Activated T-helper 1 cell treated with Interleukin-2 at 50 U/mL for 16 hours (primary cell): ENCODE data around the gene ADCY3.
A peak's percentile ranks its signal among the peaks of the same experiment; 100 is the strongest.

ENCODE experiments used
- DNase-seq: peaks from one replicate; pipeline ENCODE4 v3.0.0-alpha.2; 2020; ENCODE audit warnings: low read depth

ADCY3 gene

GRCh38 chr2:24830351-24830750 is 89.7 kb downstream of the ADCY3 start:
- DNase-seq = no peak

DNA sequence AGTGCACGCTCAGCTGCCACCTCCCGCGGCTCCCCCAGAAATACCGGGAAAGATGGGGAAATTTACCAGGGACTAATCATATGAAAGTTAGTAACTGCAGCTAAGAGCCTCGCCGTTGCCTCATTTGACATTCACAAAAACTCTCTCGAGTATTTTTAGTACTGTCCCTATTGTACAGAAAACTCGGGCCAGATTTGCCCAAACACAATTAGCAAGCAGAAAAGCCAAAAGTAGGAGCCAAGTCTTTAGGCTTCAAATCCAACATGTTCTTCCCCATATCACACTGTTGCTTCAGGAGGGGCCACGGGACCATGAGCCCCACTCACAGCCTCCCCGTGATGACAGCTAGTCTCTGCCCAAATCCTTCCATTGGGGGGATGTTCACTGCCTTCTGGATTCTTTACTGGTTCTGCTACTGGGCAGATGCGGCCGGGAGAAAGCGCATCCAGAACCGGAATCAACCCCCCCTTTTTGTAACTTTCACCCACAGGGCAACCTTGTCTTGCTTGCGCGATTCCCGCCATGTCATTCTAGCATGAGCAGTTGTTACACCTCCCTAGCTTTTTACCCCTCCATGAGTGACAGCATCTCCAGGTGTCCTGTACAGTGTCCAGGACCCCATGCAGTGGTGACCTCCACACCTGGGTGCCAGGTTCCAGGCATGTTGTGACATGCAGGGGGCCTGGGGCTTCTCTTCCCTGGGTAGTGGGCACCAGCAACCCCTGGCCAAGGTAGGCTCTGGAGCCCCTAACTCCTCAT is 91.6 kb downstream of the ADCY3 start:
- no peak for DNase-seq

DNA sequence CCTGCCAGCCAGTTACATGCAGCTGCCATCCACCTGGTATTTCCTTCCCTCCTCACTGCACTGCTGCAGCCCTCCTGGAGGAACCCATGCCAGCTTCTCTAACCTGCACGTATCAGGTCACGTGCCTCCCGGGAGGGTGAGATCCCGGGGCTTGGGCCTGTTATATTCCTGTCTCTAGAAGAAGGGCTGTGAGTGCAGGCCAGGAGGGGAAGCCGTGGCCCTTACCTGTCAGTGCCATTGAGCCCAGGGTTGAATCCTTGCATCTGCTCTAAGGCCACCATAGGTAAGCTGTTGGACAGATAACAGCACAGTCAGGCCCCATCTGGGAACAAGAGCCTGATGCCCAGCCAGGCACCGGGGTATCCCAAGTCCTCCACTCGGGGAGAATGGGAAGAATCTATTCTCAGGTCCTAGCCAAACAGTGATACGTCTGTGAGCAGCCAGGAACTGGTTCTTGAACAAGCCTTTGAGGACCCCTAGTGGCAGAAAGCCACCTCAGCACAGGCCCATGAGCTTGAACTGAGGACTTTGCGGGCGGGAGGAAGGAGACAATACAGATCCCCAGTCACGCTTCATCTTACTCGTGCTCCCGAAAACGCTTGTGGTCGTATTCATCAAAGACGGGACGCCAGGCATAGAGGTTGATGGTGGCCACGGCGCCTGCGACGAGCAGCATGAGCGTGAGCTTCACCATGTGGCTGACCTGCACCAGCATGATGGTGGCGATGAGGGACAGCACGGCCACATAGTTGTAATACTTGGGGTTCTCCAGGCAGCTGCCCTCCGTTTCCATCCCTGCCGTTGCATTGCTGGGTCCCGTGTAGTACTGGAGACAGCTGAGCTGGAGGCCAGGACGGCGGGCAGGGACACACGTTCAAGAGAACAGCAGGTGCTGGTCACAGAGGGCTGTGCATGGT is 92.5 kb downstream of the ADCY3 start:
- peak; percentile 46 for DNase-seq

DNA sequence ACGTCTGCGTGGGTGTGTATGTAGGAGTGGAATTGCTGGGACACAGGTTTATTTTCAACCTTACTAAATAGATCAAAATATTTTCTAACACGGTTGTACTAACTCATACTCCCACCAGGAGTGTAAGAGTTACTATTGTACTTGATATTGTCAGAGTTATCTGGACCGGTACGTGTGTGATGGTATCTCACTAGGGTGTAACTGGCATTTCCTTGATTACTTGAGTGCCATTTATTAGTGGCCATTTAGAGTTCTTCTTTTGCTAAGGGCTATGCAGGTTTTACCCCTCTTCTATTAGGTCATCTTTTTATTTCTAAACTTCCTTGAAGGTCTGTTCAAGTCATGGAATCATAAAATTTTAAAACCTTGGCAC is 93.3 kb downstream of the ADCY3 start:
- DNase-seq = no peak

- DNase-seq = no peak
These were observed 93.9 kb downstream of the ADCY3 start for GRCh38 chr2:24825883-24826772.

DNA sequence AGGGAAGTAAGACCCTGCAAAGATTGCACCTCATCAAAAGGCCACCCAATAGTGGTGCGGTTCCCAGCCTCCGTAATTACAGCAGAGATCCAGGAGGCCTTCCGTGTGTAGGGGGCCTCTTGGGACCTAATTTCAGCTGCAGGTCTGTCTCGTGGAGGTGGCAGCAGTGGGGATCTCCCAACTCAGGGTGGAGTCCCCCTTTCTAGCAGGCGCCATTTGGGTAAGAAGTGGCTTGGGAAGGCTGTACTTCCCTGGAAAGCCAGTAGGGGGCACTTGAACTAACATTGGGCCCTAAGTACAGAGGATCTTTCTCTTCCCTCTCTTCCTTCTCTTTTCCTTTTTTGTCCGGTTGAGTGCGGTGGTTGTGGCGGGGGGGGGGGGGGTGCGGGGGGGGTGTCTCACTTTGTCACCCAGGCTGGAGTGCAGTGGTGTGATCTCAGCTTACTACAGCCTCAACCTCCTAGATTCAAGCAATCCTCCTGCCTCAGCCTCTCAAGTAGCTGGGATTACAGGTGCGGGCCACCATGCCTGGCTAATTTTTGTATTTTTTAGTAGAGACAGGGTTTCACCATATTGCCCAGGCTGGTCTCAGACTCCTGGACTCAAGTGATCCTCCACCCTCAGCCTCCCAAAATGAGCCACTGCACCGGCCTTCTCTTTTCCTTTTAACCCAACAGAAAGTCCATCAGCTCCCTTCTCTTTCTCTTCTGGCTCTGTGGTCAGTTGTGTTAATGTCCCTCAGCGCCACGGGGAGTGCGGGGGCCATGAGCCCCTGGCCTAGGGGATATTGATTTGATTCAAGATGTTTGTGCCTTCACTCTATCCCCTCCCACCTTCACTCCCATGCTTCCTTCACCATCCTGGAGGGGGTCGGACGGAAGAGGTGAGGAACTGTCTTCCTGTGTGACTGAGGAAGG is 94.8 kb downstream of the ADCY3 start:
- no peak for DNase-seq

- no peak for DNase-seq
These were observed 95.9 kb downstream of the ADCY3 start for GRCh38 chr2:24824071-24824588.

DNA sequence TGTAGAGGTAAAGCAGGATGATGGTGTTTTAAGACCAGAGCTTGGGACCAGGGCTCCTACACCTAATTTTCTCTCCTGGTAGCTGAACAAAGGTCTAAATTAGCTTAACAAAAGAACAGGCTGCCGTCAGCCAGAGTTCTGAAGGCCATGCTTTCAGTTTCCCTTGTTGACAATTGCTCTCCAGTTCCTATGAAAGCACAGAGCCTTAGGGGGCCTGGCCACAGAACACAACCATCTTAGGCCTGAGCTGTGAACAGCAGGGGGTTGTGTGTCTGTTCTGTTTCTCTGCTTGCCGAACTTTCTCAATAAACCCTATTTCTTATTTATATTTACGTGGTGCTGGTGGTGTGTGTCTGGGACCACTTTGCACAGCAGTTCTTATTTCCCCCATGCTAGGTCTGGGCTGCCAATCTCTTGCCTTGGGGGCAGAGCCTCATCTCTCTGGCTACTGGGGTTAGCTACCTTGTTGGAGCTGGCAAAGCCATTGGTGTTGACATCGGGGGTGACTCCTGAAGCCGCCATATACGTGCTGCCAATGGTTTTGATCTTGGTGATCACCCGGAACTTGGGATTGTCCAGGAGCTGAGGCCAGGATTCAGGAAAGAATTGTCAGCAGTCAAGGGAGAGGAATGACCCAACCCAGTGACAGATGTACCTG is 97.9 kb downstream of the ADCY3 start:
- DNase-seq = no peak

GRCh38 chr2:24821433-24821891 is 98.6 kb downstream of the ADCY3 start:
- DNase-seq = no peak

DNA sequence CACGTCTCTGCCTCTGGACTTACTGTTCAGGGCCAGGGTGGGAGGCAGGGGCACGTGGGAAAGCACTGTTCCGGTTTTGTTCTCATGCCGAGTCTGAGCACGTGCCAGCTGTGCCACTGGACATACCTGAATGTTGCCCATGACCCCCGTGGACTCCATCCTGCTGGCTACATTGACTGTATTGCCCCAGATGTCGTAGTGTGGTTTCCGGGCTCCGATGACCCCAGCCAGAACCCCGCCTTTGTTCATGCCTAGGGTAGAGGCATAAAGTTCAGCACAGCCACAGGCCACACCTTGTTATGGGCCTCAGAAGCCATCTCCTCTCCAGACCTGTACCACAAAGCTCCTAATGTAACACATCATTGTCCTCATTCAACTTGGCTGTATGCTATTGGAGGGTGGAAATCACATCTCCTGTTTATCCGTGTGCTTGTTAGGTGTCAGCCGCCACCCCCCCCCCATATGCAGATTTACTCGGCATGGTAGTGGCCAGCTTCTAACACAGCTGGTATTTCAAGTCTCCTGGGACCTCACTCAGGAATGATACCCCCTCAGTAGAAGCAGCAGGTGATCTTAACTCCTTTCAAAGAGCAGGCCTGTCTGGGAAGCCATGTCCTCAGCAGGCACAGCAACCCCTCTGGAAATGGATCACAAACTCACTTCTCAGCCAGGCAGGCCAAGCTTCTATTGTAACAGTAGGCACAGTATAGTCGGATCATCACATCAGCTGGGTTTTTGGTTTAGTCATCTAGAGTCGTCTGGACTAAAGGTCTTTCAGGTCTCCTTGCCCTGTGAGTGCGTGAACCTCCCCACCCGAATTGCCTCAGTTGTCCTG is 99.2 kb downstream of the ADCY3 start:
- no peak for DNase-seq

DNA sequence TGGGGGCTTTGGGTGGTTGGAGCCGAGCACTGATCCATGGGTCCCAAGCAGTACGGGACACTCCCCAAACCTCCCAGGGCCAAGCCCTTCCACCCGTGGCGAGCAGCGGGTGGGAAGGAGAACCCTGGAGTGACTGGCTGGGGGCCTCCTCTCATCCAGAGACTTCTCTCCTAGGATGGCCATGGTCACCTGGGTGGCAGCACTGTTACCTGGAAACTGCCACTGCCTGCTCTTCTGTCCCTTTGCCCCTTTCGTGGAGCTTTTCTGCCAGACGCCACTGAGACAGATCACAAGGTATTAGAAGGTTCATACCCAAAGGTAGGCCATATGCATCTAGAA is 99.9 kb downstream of the ADCY3 start:
- DNase-seq = no peak

GRCh38 chr2:24819442-24820174 is 100.4 kb downstream of the ADCY3 start:
- DNase-seq = no peak

DNA sequence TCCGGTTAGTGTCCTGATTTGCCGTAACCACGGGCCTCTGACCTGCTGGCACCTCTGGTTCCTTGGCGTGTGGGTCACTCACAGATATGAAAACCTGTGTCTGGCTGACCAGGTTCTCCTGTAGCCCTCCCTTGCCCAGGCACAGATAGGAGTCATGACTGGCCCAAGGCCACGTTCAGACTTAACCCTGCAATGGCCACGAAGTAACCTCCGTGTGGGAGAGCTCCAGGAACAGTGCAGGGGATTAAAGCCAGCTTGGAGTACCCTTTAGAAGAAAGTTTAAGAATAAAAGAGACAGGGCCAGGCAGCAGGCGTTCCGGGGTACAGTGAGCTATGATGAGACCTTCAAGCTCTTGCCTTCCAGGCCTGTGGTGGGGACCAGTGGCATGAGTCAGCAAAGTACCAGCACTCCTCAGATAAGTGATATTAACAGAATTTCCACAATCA is 101.3 kb downstream of the ADCY3 start:
- no peak for DNase-seq

DNA sequence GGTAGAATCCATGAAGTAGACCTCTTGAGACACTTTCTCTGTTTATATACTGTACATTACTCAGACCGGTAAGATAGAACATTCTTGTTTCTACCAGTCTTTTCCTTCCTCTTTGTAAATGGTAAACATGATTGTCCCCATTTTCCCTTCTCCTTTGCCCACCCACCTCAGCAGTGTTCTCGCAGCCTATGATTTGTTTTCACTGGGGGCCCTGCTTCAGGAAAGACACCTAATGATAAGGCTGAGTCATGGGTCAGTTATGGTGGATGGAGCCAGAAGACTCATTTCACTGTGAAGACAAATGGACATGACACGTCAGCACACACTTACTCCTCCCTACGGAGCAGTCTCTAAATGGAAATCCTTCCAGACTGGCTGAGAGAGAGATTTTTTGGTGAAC is 103.2 kb downstream of the ADCY3 start:
- no peak for DNase-seq

DNA sequence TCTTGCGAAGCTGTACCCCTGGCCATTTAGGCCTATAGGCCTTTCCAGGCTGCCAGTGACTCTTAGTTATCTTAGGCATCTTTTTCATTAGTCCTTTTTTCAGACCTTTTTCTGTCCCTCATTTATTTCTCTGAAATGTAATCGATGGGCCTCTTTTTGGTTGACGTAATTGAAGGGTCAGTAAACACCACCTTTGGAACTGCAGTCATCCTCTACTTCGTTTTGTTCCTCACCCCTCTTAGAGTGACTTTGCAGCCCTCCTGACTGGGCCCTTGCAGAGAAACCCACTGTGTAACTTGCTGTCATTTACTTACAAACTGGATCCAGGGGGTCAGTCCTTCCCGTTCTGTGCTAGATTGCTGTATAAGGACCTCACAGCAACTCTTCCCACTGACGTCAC is 103.6 kb downstream of the ADCY3 start:
- DNase-seq = no peak

DNA sequence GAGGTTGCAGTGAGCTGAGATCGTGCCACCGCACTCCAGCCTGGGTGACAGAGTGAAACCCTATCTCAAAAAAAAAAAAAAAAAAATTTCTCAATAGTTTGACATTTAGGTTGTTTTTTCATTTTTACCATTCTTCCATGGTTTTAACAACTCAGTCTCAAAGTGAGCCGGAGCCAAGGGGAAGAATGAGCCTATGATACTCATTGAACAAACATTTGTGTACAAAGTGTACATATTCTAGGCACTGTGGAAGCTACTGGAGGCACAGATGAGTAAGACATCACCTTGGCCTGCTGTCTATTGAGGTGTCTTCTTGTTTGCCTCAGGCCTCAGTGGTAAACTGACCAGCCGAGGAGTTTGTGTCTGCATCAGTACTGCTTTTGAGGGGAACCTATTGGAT is 104.9 kb downstream of the ADCY3 start:
- no peak for DNase-seq

DNA sequence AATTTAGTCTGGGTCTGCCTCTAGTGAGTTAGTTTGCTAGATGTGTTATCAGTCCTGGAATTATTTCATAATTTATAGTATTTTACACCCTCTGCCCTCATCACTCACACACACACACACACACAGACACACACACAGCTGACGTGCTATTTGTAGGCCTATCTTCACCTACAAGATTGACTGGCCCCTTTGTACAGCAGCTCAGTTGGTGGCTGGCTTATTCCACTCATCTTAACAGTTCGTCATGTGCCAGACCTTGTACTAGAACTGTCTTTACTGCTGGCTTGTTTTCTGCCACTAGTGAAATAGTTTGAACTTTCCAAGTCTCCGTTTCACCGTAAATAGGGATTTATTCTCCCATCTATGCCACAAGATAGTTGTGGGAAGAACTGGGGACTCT is 105.5 kb downstream of the ADCY3 start:
- no peak for DNase-seq

DNA sequence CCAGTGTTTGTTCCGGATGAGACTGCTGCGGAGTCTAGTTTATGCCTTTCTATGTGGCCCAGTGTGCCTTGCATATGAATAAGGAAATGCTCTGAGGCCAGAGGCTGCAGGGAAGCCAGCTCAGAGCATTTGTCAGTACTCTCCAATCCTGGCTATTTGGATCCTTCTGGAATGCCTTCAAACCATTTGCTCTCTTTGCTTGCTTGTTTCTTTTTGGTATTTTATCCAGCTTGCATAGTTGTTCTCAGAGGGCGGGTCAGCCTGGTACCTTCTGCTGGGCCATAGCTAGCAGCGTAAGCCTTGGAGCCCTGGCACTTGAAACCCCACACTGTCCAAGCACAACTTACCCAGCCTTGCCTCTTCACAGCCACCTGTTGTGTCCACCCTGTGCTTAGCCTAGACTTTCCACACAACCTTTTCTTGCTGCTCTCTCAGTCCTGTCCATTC is 106.3 kb downstream of the ADCY3 start:
- no peak for DNase-seq
